Mammary epithelial cell (primary cell): ENCODE measurements around the gene ZNF597.

ENCODE experiments used
- EZH2 ChIP-seq: IDR thresholded peaks from 2 replicates; pipeline ENCODE4 v1.6.1; 2012; ENCODE audit warnings: low read length, inconsistent platforms, borderline replicate concordance
- TF ChIP-seq, protein P1 (sequence below), 2 donors: IDR thresholded peaks in 1 of 2; conservative IDR thresholded peaks in 1 of 2; 2 replicates each; pipeline ENCODE4 v1.5.1; 2011 to 2012; ENCODE audit warnings: inconsistent platforms in 2 of 2, low read length in 2 of 2, mild to moderate bottlenecking in 2 of 2, control low read depth in 1 of 2, low read depth in 1 of 2; ENCODE audit not compliant: insufficient read depth in 1 of 2; ENCODE audit errors: extremely low read depth in 1 of 2

DNA sequence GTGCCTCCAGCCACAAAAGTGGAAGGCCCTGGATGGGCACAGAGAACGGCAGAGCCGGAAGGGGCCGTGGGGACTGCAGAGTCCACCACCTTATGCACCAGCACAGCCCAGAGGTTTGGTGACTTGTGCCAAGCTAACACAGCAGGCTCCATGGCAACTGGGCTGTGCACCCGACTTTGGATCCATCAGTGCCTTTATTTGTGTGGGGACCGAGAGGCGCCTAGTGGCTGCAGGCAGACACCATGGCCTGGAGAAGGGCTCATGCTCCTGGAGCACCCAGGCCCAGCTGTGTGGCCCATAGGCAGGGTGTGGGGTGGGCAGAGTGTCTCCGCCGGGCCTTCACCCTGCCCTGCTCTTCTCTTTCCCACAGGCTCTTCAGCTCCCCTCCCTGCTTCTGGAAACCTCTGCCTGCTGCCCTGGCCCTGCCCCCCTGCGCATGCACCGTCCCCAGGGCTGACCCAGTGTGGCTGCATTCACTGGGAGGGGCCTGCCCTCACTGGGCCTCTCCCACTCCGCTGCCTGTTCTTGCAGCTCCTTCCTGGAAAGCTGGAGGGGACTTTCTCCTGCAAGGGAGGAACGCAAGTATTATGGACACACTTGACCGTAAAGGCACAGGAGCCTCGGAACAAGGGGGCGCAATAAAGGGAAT, 41.9 kb upstream of the ZNF597 start:
- TF ChIP-seq, protein P1, sequence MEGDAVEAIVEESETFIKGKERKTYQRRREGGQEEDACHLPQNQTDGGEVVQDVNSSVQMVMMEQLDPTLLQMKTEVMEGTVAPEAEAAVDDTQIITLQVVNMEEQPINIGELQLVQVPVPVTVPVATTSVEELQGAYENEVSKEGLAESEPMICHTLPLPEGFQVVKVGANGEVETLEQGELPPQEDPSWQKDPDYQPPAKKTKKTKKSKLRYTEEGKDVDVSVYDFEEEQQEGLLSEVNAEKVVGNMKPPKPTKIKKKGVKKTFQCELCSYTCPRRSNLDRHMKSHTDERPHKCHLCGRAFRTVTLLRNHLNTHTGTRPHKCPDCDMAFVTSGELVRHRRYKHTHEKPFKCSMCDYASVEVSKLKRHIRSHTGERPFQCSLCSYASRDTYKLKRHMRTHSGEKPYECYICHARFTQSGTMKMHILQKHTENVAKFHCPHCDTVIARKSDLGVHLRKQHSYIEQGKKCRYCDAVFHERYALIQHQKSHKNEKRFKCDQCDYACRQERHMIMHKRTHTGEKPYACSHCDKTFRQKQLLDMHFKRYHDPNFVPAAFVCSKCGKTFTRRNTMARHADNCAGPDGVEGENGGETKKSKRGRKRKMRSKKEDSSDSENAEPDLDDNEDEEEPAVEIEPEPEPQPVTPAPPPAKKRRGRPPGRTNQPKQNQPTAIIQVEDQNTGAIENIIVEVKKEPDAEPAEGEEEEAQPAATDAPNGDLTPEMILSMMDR (conservative IDR thresholded peaks at IDR 0.05 in 1 of 2, IDR thresholded peaks at IDR 0.05 in 1 of 2; ENCODE audit: extremely low read depth in 1 of 2, insufficient read depth in 1 of 2, low read depth in 1 of 2, low read length in 2 of 2): no peak
- TF ChIP-seq EZH2: no peak
